COLO829 (cell line): ENCODE measurements around the gene DSCAML1.

ENCODE experiments used
- DNase-seq: peaks from one replicate; pipeline ENCODE4 v3.0.0; 2012; ENCODE audit warnings: low spot score

DSCAML1 gene

GRCh38 chr11:117662671-117663269, 134.2 kb downstream of the DSCAML1 start:
- DNase-seq, result no peak

GRCh38 chr11:117662255-117662654, 134.8 kb downstream of the DSCAML1 start:
- DNase-seq, result no peak

DNA sequence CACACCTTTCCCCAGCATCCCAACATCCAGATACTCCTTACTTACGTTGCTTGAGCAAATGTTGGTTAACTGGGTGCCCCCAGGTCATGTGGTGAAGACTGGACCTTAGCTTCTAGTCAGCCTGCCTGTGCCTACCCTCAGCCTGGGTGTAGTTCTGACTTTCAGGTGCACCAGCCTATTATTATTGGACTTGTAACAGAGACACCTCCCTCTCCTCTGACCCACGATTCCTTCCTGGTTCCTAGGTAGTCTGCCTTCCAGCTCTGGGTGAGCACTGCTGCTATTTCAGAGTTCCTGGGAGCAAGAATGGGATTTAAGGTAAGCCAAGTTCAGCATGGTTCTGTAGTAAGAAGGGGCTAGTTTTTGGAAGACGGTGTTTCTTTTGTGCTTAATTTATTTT, 138.2 kb downstream of the DSCAML1 start:
- no peak for DNase-seq

- no peak for DNase-seq
These were observed 139.2 kb downstream of the DSCAML1 start for GRCh38 chr11:117657794-117658193.

- no peak for DNase-seq
These were observed 142.4 kb downstream of the DSCAML1 start for GRCh38 chr11:117654281-117655255.

- DNase-seq, result no peak
These were observed 144.5 kb downstream of the DSCAML1 start for GRCh38 chr11:117652521-117652920.

DNA sequence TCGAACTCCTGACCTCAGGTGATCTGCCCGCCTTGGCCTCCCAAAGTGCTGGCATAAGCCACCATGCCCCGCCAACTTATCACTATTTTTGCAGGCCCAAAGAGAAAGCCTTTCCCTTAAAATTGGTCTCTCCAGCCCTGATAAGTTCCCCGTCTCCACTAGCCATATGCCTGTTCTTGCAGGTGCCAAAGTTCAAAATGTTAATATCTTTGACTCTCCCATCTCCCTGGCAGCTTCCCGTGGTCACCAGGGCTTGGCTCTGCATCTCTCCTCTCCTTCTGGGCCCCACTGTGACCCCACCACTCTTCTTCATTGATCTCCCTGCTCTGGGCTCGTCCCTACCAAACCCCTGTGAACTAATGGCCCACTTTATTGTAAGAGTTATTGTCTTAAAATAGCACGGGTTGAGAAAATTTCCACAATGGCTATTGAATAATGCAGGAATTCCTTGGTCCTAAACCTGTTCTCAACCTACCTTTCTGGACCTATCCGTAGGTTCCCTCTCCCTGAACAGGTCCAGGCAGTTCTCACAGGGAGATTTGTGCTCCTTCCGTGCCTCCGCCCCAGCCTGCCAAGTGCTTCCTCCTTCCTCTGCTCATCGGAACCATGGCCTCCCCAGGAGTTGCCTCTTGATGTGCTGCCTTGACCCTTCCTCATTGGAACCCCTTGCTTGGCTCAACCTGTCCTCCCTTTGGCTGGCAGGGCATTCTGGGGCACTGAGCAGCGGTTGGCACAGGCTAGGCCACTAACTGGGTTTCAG, 147.5 kb downstream of the DSCAML1 start:
- DNase-seq, result no peak

DNA sequence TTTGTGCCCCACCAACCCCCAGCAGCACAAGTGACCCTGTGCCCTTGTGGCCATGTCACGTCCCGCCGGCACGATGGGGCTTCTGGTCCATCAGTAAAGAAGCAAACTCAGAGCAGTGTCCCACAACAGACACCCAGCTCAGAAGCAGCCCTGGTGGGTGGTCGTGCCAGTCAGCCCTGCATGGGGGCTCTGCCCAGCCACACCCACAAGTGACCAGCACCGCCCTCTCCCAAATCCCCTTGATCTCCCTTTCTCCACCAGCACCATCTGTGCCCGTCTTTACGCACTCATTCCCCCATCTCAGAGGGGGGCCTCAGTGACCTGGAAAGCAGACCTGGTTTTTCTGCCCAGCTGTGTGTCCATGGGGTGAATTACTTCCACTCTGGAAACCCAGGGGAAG, 149.1 kb downstream of the DSCAML1 start:
- DNase-seq, result no peak

- DNase-seq, result no peak
These were observed 149.8 kb downstream of the DSCAML1 start for GRCh38 chr11:117647207-117647606.

- no peak for DNase-seq
These were observed 150.6 kb downstream of the DSCAML1 start for GRCh38 chr11:117646411-117646810.

DNA sequence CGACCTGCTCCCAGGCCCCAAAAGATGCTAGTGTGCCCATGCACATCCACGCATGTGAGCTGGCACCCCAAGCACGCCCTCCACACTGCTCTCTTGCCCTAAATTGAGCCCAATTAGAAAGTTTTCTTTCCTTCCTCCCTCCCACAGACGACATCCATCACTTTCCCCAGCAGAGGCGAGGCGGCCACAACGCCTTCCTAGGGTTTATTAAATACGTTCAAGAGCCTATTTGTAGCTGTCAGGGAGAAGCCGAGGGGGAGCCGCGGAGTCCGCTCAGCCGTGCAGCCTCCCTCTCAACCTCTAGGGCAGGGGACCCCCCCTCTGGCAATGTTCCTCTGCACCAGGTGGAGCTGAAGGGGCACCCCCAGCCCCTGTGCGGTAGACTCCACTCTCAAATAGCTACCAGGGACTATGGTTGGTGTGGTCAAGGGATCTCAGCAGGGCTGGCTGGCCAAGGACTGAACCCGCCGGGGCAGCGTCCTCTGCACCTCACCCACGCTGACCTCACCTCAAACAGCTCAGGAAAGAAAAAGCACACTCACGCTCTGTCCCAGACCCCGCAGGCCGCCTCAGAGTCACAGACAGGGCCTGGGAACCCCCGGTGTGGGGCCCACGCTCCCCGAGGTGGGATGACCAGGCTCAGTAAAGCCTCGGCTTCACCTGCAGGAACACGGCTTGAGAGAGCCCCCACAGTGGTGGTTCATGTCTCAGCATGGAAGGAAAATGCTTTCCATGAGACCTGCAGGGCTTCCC, 152.4 kb downstream of the DSCAML1 start:
- no peak for DNase-seq

GRCh38 chr11:117643606-117644300, 153.3 kb downstream of the DSCAML1 start:
- DNase-seq, result no peak

GRCh38 chr11:117642835-117643234, 154.2 kb downstream of the DSCAML1 start:
- no peak for DNase-seq

DNA sequence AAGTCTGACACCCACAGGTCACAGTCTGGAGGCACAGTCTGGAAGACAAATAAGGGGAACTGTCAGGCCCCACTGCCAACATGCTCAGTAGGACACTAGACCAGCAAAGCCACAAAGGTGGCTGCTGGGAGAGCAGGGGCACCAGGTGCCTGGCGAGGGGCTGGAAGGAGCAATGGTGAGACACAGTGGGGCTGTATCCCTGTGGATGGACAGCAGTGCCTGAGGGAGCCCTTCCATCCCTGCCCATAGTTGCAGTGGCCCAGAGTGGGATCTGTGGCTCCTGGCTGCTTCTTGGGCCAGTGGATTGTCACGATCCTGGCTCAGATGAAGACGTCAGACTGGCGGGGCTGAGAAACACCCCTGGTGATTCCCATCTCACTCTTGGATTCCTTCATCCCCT, 154.6 kb downstream of the DSCAML1 start:
- DNase-seq, result no peak

GRCh38 chr11:117641008-117641915, 155.8 kb downstream of the DSCAML1 start:
- DNase-seq, result no peak

DNA sequence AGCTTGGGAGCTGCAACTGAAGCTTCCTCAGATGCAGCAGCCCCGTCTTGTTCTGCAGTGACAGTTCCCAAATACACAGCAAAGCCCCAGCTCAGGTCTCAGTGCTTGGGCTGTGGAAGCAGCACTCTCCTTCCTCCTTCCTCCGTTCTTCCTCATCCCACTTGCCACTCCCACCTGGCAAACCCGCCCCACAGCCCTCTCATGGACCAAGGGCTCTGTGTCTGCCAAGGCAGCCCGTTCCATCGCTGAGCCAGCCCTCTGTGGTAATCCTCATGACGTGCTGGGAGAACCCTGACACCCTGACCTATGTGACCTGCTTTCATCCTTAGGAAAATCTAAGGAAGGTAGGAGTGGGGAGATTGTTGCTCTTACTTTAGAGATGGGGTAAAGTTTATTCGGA, 157.0 kb downstream of the DSCAML1 start:
- no peak for DNase-seq

GRCh38 chr11:117639601-117640000, 157.4 kb downstream of the DSCAML1 start:
- no peak for DNase-seq

GRCh38 chr11:117638911-117639543, 158.0 kb downstream of the DSCAML1 start:
- DNase-seq, result no peak

DNA sequence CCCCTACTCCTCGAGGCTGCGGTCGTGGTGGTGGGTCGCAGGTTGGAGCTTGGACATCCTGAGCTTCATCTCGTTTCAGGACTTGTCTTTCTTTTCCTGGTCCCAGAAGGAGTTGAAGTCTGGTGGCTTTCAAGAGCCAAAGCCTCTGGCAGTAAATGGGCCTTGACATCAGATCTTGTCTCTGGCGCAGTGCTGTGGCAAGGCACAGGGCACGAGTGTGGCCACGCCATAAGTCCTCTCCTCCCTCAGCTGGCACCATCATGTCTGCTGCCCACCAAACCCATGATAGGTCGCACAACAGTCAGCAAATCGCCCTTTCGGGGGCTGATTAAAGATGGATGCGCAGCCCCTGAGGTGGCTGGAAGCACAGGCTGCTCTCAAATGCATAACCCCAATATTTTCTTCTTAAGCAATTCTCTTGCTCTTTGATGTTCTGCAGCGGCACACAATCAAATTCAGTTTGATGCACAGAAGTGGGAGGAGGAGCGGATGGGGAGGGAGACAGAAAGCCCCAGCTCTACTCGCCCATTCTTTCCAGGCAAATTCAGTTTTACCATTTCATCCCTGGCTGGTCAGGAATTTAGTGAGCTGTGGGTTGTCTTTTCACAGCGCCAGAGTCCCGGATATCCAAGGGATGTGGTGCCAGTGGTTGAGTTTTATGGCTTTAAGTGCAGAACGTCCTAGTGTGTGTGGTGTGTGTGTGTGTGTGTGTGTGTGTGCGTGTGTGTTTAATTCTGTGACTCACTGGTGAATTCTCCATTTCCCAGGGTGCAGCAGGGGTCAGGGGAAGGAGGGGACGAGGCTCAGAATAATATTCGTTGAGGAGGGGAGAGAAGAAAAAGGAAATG, 162.0 kb downstream of the DSCAML1 start:
- DNase-seq, result no peak
